ENCODE results near the gene SERPINI2. TPM values are rescaled to one million over a fixed set of nuclear protein-coding genes. Genes with fewer than 3 reads are reported as not detected.
"Not testable (repeated sequence)": the region's sequence is repeated elsewhere in the genome, so short reads cannot be mapped to it uniquely, and the experiment has no call there.

SERPINI2 gene
- total and polyA plus RNA-seq, 5 experiments from 2014 or later: not detected

DNA sequence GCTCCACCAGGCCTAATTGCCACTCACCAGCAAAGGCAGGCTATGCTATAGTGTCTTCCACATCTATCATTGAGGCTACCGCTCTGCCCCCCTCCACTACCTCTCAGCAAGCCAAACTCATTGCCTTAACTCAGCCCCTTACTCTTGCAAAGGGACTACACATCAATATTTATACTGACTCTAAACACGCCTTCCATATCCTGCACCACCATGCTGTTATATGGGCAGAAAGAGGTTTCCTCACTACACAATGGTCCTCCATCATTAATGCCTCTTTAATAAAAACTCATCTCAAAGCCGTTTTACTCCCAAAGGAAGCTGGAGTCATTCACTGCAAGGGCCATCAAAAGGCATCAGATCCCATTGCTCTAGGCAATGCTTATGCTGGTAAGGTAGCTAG, 46.9 kb downstream of the SERPINI2 start:
- H3K27me3 Mint-ChIP-seq: peaks cover 2 to 23% (median 9%) of the 10 kb centered on the region in 5 donors
- ATAC-seq, H3K9me3 Mint-ChIP-seq, POLR2A ChIA-PET, H3K4me3 Mint-ChIP-seq, H3K36me3 Mint-ChIP-seq, H3K27ac Mint-ChIP-seq, DNase-seq, H3K4me1 Mint-ChIP-seq: not testable (repeated sequence)

DNA sequence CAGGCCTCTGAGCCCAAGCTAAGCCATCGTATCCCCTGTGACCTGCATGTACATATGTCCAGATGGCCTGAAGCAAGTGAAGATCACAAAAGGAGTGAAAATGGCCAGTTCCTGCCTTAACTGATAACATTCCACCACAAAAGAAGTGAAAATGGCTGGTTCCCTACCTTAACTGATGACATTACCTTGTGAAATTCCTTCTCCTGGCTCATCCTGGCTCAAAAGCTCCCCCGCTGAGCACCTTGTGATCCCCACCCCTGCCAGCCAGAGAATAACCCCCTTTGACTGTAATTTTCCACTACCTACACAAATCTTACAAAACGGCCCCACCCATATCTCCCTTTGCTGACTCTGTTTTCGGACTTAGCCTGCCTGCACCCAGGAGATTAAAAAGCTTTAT, 51.4 kb downstream of the SERPINI2 start:
- ATAC-seq, H3K4me3 Mint-ChIP-seq, POLR2A ChIA-PET, DNase-seq, H3K36me3 Mint-ChIP-seq, H3K27ac Mint-ChIP-seq, H3K4me1 Mint-ChIP-seq, H3K9me3 Mint-ChIP-seq: not testable (repeated sequence)
- H3K27me3 Mint-ChIP-seq: peaks cover 4 to 17% (median 10%) of the 10 kb centered on the region in 5 donors

DNA sequence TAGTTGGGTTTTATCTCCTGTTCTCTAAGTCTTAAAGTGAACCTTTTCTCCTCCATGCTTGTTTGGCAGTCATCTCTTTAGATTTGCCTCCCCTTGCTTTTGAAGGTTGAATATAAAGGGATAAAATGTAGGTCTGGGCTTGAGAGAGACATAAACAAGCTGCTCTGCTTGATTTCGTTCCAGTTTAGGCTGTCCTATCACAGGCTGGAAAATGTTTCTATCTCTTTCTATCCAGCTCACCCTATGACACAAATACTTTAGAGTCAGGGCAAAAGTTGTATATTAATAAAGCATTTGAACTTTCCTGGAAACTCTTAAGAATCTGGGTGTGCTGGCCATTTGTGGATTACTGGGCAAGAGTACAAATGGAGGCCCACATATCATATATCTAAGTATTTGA, 64.2 kb downstream of the SERPINI2 start:
- DNase-seq (no peak), ATAC-seq (no peak)
- no peak overlapping the region for H3K4me3 Mint-ChIP-seq
- no peaks in the 10 kb centered on the region for H3K36me3 Mint-ChIP-seq
- H3K27ac Mint-ChIP-seq: no peak overlapping the region
- H3K4me1 Mint-ChIP-seq: no peaks in the 10 kb centered on the region
- peaks cover 0 to 4% (median 0%) of the 10 kb centered on the region in 5 donors for H3K27me3 Mint-ChIP-seq
- POLR2A ChIA-PET: no interaction called here
- H3K9me3 Mint-ChIP-seq: no peaks in the 10 kb centered on the region

DNA sequence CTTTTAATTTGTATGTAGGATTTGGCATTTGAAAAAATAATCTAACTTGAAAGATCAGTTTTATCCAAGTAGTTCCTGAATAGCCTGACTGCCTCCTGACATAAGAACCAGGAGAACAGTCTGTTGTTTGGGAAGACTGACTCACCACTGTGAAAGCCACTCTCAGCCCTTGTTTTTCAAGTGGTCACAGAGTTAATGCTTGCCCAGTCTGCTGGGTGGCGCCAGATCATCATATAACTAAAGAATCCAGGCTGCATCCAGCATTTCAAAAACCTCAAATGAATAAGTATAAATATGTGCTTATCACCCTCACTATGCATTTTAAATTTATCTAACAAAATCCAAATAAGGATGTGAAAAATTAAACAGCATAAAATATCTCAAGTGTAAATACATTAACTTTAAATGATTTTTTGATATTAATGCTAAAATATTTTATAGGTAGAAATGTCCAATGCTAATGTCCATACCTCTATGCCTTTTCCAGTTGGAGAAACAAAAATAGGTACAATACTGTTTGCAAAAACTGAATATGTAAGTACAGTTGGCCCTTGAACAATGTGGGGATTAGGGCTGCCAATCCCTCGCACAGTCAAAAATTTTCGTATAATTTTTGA, 66.9 kb downstream of the SERPINI2 start:
- DNase-seq: no peak
- H3K9me3 Mint-ChIP-seq: peaks cover 0 to 2% (median 0%) of the 10 kb centered on the region in 9 donors
- H3K27me3 Mint-ChIP-seq: peaks cover 0 to 7% (median 0%) of the 10 kb centered on the region in 5 donors
- POLR2A ChIA-PET: no interaction called here
- no peaks in the 10 kb centered on the region for H3K36me3 Mint-ChIP-seq
- no peak overlapping the region for H3K27ac Mint-ChIP-seq
- ATAC-seq: no peak
- H3K4me3 Mint-ChIP-seq: no peak overlapping the region
- no peaks in the 10 kb centered on the region for H3K4me1 Mint-ChIP-seq

DNA sequence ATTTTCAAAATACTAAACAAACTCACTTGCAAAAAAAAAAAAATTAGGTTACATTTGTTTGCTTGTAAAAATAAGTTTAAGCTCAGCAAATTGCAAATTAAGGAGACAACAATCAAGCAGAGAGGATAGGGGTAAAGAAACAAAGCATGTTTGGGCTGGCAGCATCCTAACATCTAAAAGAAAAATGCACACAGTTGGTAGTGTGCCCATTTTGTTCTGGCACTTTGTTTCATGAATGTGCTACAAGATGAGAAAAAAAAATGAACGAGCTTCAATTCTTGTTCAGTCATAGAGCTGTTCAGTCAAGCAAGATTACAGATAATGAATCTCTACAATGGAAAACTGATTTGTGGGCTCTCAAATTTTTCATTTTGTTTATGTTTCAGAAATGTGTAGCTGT, 76.0 kb downstream of the SERPINI2 start:
- Mint-ChIP-seq H3K27ac (no peak overlapping the region), H3K9me3 (no peaks in the 10 kb centered on the region), H3K36me3 (no peaks in the 10 kb centered on the region), H3K4me3 (no peak overlapping the region), H3K27me3 (peaks cover 10 to 22% (median 16%) of the 10 kb centered on the region in 5 donors), H3K4me1 (no peaks in the 10 kb centered on the region)
- ATAC-seq (no peak), DNase-seq (no peak)
- POLR2A ChIA-PET: no interaction called here

DNA sequence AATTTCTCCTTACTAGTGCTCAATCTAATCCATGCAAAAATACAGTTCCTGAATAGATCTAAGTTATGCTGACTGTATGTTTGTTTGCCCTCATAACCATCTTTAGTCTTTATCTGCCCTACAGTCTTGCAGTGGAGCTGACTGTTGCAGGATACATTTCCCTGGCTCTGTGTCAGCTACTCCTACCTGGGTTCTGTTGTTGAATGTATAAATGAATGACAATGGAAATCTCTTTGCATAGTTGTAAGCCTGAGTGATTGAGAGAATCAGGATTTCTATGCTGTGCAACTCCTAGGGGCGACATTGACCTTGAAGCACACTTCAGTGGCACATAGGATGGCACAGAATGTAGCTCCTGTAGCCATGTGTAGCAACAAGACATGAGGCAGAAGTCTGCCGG, 77.8 kb downstream of the SERPINI2 start:
- H3K9me3 Mint-ChIP-seq: no peaks in the 10 kb centered on the region
- ATAC-seq: no peak
- H3K27ac Mint-ChIP-seq: no peak overlapping the region
- H3K36me3 Mint-ChIP-seq: no peaks in the 10 kb centered on the region
- DNase-seq: no peak
- POLR2A ChIA-PET: no interaction called here
- H3K4me3 Mint-ChIP-seq: no peak overlapping the region
- H3K4me1 Mint-ChIP-seq: no peaks in the 10 kb centered on the region
- H3K27me3 Mint-ChIP-seq: peaks cover 8 to 19% (median 13%) of the 10 kb centered on the region in 5 donors

DNA sequence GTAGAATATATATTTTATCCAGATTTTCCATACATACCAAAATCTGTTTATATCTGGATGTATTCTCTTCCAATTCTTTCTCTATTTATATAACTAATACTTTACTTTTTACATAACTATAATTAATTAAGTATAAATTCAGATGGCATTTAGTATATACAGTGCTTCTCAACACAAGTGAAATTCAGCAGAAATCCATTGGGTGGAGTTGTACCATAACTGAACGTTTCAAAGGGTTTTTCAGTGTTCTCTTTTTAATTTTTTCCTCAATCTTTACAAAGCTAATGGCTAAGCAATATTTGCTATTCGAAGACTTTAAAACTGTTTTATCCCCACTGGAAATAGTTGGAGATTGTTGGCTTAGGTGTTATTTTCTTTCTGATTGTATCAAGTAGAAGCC, 79.8 kb downstream of the SERPINI2 start:
- Mint-ChIP-seq H3K4me3 (no peak overlapping the region), H3K27me3 (peaks cover 0 to 14% (median 7%) of the 10 kb centered on the region in 5 donors), H3K9me3 (no peaks in the 10 kb centered on the region), H3K4me1 (no peaks in the 10 kb centered on the region), H3K27ac (no peak overlapping the region), H3K36me3 (no peaks in the 10 kb centered on the region)
- POLR2A ChIA-PET: no interaction called here
- ATAC-seq (no peak), DNase-seq (no peak)

Other genes starting within 250 kb of the SERPINI2 start
- gene ZBBX, start 93.7 kb downstream of the SERPINI2 start, total RNA-seq: not detected
- not detected for gene ZBBX, start 93.7 kb downstream of the SERPINI2 start, polyA plus RNA-seq
- gene WDR49, start 179.9 kb upstream of the SERPINI2 start, total RNA-seq: 1 to 10 TPM in 1 of 2 experiments, under 1 TPM in 1; 0.42 to 1.4 TPM
- gene WDR49, start 179.9 kb upstream of the SERPINI2 start, polyA plus RNA-seq: not detected

All from naive thymus-derived CD8-positive, alpha-beta T cell (primary cell).